Kidney tubule cell (primary cell): Measurements from ENCODE around the gene ARMC2.
"Not testable (repeated sequence)": the region's sequence is repeated elsewhere in the genome, so short reads cannot be mapped to it uniquely, and the experiment has no call there.

Source experiments
- DNase-seq: peaks from one replicate; pipeline ENCODE4 v3.0.0-alpha.2; 2018; ENCODE audit warnings: low spot score

The ARMC2 gene

GRCh38 chr6:108872141-108872557 lies 23.9 kb downstream of the ARMC2 start:
- DNase-seq, result peak; percentile 29

- DNase-seq, result no peak
These were observed 24.4 kb downstream of the ARMC2 start for GRCh38 chr6:108872575-108872974.

DNA sequence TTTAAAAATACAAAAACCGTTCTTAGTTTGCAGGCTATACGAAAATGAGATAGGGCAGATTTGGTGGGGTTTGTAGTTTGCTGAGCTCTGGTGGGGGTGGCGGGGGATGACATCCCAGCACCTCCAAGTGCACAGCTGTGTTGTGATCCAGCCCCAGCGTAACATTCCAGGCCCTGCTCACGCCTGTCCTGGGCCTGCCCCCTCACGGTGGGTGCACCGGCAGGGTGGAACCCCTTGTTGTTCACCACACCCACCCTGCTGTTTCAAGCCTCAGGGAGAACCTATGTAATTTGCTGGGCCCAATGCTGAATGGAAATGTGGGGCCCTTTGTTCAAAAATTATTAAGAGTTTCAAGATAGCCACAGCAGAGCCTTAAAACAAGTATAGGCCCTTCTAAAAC lies 25.0 kb downstream of the ARMC2 start:
- no peak for DNase-seq

GRCh38 chr6:108873971-108874370 lies 25.7 kb downstream of the ARMC2 start:
- no peak for DNase-seq

DNA sequence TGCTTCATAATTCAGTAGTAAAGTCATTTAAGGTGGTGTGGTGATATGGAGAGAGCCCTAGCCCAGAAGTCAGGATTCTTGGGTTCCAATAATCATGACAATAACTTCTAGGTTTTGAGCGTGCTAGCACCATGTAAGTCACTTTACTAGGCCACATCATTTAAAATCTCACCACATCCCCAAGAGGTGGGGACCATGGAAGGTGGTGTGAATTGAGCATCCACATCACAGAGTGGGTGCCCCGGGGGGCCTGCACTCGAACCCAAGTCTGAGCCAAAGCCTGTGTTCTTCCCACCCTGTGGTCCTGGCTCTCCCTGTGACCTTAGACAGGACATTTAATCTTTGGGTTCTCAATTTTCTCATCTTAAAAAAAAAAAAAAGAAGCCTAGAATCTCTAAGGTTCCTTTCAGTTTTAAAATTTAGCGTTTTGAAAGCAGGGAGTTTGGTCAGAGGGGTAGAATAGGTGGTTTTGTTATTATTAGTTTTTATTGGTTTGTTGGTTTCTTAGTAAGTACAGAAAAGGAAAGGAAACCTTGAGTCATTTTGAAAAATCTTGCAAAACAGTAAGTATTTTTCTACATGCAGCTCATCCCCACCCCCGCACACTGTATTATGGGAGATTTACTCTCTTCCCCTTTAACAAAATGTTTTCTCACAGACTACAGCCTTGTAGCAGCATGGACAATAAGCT lies 26.4 kb downstream of the ARMC2 start:
- DNase-seq, result no peak

- no peak for DNase-seq
These were observed 26.9 kb downstream of the ARMC2 start for GRCh38 chr6:108875161-108875555.

DNA sequence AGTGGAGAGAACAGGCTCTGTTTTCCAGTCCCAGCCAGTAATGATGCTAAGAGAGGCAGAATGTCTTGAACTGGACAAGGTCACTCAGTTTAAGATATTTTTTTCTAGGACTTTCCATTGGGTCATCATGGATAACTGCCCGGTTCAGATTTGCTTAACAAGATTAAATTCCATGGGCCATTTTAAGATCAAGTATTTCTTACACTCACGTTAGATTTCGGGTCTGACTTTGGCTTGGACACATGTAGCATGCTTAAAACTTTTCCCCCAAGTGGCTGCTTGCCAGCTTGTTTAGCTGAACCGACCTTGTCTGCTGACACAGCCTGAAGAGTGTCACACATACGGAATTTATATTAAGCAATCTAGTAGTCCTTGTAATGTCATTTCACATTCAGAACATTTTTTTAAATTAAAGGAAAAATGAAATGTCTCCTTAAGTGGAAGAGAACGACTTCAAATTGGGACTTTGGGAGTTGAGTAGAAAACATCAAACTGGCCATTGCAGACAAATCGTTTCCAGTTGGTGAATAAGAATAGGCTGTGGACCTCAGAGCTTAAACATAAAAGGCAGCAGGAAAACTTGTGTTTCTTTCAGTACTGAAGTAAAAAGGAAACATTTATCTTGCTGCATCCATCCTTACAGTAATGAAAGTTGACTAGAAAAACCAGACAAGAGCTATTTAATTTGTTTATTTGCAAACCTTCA lies 29.0 kb downstream of the ARMC2 start:
- no peak for DNase-seq

DNA sequence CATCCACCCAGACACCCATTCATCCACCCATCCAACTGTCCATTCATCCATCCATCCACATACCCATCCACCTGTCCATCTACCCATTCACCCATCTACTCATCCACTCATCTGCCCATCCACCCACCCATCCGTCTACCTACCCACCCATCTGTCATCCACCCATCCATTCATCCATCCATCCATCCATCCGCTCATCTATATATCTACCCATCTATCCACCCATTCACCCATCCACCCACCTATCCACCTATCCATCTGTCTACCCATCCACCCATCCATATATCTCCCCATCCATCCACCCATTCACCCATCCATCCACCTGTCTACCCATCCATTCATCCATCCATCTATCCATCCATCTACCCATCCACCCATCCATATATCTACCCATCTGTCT lies 30.7 kb downstream of the ARMC2 start:
- DNase-seq, result no peak

- no peak for DNase-seq
These were observed 35.0 kb downstream of the ARMC2 start for GRCh38 chr6:108883172-108883571.

GRCh38 chr6:108884211-108885059 lies 36.2 kb downstream of the ARMC2 start:
- no peak for DNase-seq

DNA sequence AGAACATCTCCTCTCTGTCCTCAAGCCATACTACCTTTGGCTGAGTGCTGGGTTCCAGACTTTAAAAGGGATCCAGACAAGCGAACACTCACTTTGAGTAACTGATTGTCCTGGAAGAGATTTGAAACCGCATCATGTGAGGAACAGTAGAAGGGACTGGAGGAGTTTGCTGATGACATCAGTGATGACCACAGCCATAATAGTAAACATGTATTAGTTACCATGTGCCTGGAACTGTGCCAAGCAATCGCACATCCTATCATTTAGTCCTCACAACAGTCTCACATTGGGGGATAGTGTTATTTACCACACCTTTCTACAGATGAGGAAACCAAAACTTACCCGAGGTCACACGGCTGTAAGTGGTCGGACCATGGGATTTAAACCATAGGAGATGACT lies 39.8 kb downstream of the ARMC2 start:
- DNase-seq, result no peak

- DNase-seq, result no peak
These were observed 40.5 kb downstream of the ARMC2 start for GRCh38 chr6:108888745-108889144.

DNA sequence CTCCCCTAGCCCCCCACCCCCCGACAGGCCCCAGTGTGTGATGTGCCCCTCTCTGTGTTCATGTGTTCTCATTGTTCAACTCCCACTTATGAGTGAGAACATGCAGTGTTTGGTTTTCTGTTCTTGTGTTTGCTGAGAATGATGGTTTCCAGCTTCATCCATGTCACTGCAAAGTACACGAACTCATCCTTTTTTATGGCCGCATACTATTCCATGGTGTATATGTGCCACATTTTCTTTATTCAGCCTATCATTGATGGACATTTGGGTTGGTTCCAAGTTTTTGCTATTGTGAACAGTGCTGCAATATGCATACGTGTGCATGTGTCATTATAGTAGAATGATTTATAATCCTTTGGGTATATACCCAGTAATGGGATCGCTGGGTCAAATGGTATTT lies 42.7 kb downstream of the ARMC2 start:
- not testable (repeated sequence) for DNase-seq

- DNase-seq, result no peak
These were observed 47.3 kb downstream of the ARMC2 start for GRCh38 chr6:108895571-108895970.

DNA sequence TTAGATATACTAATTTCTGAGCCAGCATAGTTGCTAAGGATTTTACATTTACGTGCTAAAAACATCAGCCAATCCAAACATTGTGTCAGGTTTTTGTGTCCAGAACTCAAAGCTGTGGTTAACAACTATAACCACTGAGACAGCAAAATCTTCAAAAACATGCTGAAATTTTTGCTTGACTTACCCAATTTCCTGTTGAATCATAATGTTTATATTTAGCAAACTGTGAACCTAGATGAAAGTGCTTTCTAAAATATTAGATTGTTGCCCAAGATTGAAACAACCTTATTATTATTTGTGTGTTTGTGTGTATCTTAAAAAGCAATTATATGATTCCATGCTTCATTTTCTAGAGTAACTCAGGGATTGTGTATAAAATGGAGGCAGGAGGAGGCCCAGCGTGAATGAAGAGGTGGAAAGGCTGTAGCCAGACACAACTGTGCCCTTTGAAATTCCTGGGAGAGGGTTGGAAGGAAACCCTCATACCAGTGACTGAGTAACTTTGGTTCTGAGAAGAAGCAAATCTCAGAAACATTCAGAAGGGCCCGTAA lies 48.0 kb downstream of the ARMC2 start:
- peak; percentile 42 for DNase-seq

- DNase-seq, result peak; percentile 22
These were observed 49.1 kb downstream of the ARMC2 start for GRCh38 chr6:108897371-108897770.

- peak; percentile 7 for DNase-seq
These were observed 54.2 kb downstream of the ARMC2 start for GRCh38 chr6:108902382-108902792.

DNA sequence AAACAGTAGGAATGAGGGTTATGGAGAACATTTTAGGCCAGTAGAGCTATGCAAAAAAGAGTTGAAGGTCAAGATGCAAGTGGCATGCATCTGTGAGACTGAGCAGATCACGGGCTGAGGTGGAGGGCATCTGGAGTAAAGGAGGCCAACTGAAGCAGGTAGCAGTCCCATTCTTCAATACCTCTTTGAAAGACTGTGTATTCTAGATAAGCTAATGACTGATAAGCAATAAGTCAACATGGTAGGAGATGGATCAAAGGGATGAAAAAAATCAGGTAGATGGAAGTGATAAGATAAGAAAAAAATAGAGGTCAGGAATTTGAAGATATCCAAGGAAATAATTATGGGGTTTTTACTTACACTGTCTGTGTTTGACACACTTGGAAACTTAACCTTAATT lies 55.6 kb downstream of the ARMC2 start:
- no peak for DNase-seq

GRCh38 chr6:108904741-108905140 lies 56.5 kb downstream of the ARMC2 start:
- DNase-seq, result peak; percentile 65

GRCh38 chr6:108914235-108915022 lies 66.2 kb downstream of the ARMC2 start:
- peak; percentile 18 for DNase-seq

DNA sequence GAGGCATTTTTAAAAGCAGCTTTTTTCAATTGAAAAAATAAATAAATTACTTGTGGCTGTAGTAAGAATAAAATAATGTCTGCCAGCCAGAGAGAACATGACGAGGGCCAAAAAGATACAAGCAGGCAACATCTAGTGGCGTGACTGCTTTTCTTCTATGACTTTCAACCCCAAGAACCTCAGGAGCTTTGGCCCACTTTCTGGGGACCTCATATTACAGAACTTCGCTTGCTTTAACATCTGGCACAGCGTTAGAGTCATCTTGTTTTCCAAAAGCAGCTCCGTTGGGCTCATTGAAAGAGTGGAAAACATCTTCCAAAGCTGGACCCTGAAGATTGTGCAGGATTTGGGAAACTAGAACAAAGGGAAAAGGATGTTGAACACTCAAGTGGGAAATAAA lies 67.0 kb downstream of the ARMC2 start:
- no peak for DNase-seq
